GM18520 (cell line): ENCODE results near the gene RP9.
"Not testable (repeated sequence)": the region's sequence is repeated elsewhere in the genome, so short reads cannot be mapped to it uniquely, and the experiment has no call there.

ENCODE experiments used
- ATAC-seq: cut with Tn5 transposase; IDR thresholded peaks from one replicate; pipeline ENCODE4 v1.9.1; 2021; ENCODE audit not compliant: unreplicated experiment

Gene RP9

GRCh38 chr7:33107136-33108066, 1.8 kb downstream of the RP9 start:
- no peak for ATAC-seq

GRCh38 chr7:33101906-33102305, 7.3 kb downstream of the RP9 start:
- no peak for ATAC-seq

GRCh38 chr7:33100770-33101169, 8.4 kb downstream of the RP9 start:
- no peak for ATAC-seq

DNA sequence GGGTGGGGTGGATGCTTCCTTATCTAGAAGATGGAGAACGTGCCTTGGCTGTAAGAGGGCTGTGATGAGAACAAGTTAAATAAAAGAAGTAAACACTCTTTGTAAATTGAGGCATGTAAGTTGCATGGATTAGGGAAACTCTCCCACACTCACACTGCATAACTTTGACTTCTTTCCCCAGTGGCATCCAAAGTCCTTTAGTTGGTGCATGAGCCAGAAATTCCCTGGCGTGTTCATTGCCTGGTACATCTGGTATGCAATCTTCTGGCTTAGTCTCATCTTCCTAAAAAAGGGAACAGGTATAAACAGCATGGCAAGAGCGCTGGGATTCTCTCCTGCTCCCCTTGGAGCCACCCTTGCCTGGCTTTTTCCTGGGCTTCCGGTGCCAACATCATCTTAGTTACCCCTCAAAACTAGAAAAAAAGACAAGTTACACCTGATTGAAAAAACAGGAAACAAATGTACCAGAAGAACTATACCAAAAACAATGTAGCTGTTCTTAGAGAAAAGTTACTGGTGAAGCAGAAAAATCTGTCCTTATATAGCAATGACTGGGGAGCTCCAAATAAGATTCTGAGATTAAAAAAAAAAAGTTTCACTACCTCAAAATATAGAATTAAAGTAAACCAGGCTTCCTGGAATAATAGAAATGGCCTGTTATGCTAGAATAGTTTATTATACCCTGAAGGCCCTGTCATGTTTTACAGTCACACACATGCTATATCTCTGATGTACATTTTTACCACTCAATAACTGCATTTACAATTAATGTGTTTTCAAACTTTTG, 9.9 kb downstream of the RP9 start:
- ATAC-seq = no peak

DNA sequence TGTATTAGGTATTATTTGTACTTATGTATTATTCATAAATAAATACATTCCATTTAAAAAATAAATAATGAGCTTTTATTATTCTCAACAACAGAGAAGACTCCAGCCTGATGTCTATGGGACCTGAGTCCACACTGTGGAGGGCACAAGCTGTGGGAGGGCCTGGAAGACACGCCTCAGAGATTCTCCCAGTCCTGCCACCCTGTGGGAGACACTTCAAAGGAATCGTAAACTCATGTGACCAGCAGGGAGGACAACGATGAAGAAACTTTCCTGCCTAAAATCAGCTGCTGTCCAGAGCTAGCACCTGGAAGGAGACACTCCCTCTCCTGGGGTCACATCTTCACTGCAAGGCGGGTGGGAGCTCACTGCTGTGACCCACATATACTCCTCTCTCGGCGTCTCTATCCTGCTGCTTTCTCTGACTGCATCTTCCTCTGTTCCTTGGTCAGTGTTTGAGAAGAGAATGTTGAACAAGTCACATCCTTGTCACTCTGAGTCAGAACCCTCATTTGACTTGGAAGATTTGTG, 14.4 kb downstream of the RP9 start:
- ATAC-seq = not testable (repeated sequence)

DNA sequence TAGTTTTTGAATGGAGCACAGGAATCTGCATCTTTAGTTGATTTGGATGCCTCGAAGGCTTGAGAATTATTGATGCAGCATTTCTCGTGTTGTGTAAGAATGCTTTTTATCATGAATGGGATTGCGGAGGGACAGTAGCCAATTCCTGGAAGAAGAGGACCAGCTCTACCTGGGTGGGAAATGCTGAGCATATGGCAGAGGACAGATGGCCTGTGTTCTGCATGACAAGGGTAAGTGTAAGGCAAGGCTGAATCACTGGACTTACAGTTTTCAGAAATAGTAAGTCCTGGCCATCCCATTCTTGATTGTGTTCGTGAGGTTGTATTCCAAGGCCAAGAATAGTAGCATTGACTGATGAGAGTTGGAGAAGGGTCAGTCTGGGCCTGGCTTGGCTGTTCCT, 15.9 kb downstream of the RP9 start:
- no peak for ATAC-seq

- no peak for ATAC-seq
Measured at GRCh38 chr7:33091641-33092191, 17.5 kb downstream of the RP9 start.

DNA sequence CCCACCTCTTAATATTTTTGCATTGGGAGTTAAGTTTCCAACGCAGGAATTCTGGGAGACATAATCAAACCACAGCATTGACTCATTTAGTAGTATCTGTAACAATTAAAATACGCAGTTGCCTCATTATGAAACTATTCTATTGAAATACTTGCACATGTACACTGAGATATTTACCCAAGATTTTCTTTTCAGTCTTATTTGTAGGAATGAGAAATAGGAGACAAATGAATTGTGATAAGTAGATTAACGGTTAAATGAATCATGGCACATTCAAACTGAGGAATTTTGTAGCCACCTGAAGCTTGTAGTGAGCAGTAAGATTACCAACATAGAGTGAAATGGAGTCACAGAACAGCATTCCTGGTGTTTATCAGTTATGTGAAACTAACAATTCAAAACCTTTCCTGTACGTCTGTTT, 18.1 kb downstream of the RP9 start:
- no peak for ATAC-seq

GRCh38 chr7:33089142-33089541, 20.1 kb downstream of the RP9 start:
- ATAC-seq = no peak

GRCh38 chr7:33087858-33088257, 21.3 kb downstream of the RP9 start:
- ATAC-seq = no peak

GRCh38 chr7:33087356-33087755, 21.8 kb downstream of the RP9 start:
- no peak for ATAC-seq

DNA sequence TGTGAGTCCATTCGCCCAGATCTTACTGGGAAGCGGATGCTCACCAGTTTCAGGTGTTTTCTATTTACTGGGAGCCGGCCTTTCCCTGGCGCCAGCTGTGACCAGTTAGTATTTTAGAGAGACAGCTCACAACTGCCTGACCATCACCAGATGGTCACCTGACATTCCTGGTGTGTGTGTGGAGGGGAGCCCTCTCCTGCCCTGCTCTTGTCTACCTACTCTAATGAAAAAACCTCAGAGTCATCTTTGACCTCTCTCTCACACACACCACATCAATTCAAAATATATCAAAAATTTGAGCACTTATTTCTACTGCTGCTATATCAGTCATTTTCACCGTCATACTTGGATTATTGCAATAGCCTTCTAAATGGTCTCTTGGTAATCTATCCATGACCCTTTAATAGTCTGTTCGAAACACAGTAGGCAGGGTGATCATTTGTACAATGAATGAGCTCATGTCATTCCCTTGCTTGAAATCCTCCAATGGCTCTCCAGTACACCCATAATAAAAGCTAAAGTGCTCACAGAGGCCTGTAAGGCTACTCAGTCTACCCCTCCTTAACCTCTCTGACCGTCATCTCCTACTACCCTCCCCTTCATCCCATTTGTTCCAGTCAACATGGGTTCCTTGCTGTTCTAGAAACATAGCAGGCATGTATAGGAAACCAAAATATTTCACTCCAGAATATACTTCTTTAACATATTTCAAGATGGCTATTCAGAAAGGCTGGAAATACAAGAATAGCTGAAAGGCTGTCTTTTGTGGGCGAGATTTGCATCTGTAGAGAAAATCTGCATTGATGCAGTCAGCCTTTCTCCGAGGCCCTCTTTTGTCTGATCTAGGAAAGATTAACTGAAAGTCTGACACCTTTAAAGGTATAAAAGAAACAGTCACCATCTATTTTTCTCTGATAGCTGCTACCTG, 29.2 kb downstream of the RP9 start:
- no peak for ATAC-seq

DNA sequence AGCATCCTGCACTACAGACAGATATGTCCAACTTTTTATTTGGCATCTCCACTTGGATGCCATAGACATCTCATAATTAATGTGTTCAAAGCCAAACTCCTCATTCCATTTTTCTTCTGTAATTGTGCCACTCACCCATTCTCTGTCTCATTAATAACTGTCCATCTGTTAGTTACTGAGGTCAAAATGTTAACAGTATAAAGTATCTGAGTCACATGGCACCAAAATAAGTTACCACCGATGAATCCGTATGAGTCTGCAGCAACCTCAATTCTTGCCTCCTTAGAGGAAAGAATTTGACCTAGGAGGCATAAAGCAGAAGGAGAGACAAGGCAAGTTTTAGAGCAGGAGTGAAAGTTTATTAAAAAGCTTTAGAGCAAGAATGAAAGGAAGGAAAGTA, 30.1 kb downstream of the RP9 start:
- ATAC-seq = no peak

GRCh38 chr7:33076737-33077136, 32.5 kb downstream of the RP9 start:
- ATAC-seq = no peak

DNA sequence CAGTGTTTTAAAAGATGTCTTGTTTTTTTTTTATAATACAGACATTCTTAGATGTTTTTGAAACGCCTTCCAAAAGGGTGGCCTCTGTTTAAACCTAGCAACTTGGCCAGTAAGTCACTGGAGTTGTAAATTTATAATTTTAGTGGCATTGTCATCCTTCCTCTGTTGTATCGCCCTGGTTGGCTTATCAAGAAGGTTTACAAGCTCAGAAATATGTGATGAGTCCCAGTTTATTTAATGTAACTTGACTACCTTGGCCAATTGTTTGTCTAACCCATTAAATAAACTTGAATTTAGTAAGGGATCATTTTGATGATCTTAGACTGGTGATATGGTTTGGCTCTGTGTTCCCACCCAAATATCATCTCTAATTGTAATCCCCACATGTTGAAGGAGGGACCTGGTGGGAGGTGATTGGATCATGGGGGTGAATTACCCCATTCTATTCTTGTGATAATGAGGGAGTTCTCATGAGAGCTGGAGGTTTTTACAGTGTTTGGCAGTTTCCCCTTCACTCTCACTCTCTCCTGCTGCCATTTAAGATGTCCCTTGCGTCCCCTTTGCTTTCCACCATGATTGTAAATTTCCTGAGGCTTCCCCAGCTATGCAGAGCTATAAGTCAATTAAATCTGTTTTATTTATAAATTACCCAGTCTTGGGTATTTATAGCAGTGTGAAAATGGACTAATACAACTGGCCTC, 33.2 kb downstream of the RP9 start:
- no peak for ATAC-seq

- ATAC-seq = no peak
Measured at GRCh38 chr7:33073243-33073642, 36.0 kb downstream of the RP9 start.

GRCh38 chr7:33072471-33072870, 36.7 kb downstream of the RP9 start:
- ATAC-seq = no peak

- no peak for ATAC-seq
Measured at GRCh38 chr7:33070831-33071230, 38.4 kb downstream of the RP9 start.

- no peak for ATAC-seq
Measured at GRCh38 chr7:33070277-33070676, 38.9 kb downstream of the RP9 start.

DNA sequence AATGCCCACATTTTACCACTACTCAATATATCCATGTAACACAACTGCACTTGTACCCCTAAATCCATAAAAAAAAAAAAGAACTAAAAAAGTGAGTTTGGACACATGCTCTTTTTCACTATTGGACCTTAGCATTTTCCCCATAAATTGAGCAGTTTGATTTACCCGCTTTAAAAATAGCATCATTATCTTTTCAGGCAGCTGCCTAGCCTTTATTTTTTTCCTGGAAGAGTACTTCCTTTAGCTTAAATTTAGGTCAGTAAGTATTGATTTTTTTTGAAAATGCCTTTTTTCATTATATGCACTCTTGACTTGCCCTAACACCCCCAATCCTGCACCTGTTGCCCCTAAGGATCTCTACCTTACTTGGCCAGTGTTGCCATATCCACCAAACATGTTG, 41.3 kb downstream of the RP9 start:
- no peak for ATAC-seq
